Measurements from ENCODE around the gene UQCR10. TPM values are rescaled to one million over a fixed set of nuclear protein-coding genes. Genes with fewer than 3 reads are reported as not detected.
"Not testable (repeated sequence)": the region's sequence is repeated elsewhere in the genome, so short reads cannot be mapped to it uniquely, and the experiment has no call there.

Gene UQCR10
- total RNA-seq, 8 experiments from 2014 or later = 159 to 223 (median 194) TPM

DNA sequence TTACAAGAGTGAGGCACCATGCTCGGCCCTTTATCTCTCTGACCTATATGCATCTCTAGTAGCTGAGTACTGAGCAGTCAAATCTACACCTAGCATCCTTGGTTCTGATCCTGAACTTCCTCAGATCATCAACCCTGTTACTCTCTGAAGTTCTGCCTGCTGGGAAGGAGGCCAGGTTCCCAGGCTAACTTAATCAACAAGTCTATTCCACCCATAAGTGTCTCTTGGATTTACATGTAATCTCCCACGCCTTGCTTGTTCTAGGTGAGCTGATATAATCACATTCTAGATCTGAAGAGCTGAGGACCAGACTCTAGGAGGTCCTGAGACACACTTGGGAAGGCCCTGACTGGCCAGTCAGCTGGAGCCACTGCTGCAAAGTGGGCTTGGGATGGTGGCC is 25.2 kb upstream of the UQCR10 start:
- in situ Hi-C loops (cut with MboI; ENCODE audit: low pct_unique_long_range_greater_than_20kb in 2 of 9, low sequenced_read_pairs in 9 of 9, unreplicated experiment in 9 of 9) = no loop called here
- no peak overlapping the region for H3K4me3 ChIP-seq
- 33 to 100% (median 100%) methylated on average over 1 of the region's 2 CpGs; no CpG with 5 or more reads in 6 of the 10 experiments for WGBS, 10 experiments
- H3K27ac ChIP-seq = no peak overlapping the region
- ATAC-seq (replicated peaks in 6 of 8) = peak in 2 of 8 experiments; percentile 24 to 61
- H3K4me1 ChIP-seq (replicated peaks in 1 of 2) = no peaks in the 10 kb centered on the region

DNA sequence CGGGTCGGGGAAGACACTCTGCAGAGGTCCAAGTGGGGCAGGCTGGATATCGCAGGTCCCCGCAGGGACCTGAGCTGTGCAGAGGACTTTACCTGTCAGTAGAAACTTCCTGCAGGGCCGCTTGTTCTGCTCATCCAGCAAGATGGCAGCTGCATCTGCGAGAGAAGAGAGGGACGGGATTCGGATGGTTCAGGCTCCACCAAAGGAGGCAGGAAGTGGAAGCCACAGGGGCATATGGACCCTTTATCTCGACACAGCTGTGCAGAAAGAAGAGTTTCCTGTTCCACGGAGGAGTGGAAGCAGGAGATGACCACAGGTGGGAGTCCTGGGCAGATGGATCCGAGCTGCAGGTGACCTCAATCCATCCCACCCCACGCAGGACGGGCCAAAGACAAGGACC is 24.8 kb upstream of the UQCR10 start:
- in situ Hi-C loops (cut with MboI; ENCODE audit: low pct_unique_long_range_greater_than_20kb in 2 of 9, low sequenced_read_pairs in 9 of 9, unreplicated experiment in 9 of 9) = no loop called here
- Histone ChIP-seq H3K4me1 (replicated peaks in 1 of 2) (no peaks in the 10 kb centered on the region), H3K27ac (no peak overlapping the region), H3K4me3 (no peak overlapping the region)
- no peak for ATAC-seq (replicated peaks in 6 of 8)
- WGBS, 10 experiments = 60 to 95% (median 80%) methylated on average over 1 to 8 of the region's 13 CpGs; no CpG with 5 or more reads in 3 of the 10 experiments

DNA sequence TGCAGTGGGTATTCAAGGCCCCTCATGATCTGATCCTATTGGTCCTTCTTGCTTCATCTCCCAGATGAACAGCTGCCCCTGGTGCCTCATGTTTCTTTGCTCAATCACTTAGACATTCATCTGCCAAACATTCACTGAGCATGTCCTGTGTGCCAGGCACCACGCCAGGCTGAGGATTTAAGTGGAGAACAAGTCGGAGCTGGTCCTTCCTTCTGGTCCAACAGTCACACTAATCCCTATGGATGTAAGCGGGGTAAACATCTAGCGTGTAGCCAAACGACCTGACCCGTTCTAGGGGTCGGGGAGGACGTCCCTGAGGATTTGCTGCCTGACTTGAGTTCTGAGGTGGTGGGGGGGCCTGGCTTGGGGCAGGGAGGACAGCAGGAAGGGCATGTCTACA is 22.3 kb upstream of the UQCR10 start:
- no peak for ATAC-seq (replicated peaks in 6 of 8)
- in situ Hi-C loops (cut with MboI; ENCODE audit: low pct_unique_long_range_greater_than_20kb in 2 of 9, low sequenced_read_pairs in 9 of 9, unreplicated experiment in 9 of 9) = no loop called here
- no peaks in the 10 kb centered on the region for H3K4me1 ChIP-seq (replicated peaks in 1 of 2)
- H3K27ac ChIP-seq = no peak overlapping the region
- 85 to 100% methylated on average over 1 to 4 of the region's 8 CpGs; no CpG with 5 or more reads in 8 of the 10 experiments for WGBS, 10 experiments
- H3K4me3 ChIP-seq = no peak overlapping the region

DNA sequence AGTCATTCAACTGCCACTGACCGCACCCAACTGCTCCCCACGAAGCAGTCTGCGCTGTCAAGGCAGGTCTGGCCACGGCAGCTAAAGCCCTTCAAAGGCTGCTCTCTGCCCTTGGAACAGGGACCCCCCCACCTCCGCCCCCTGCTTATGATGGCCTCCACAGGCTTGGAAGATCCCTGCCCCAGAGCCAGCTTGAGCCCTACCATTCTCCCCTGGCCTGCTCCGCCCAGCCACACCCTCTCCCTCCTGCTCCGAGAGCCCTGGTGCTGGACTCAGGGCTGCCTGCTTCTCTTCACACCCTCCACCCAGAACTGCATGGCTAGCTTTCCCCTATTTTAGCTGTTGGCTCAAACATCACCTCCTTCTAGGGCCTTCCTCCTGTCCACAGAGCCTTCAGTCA is 19.3 kb upstream of the UQCR10 start:
- Histone ChIP-seq H3K27ac (no peak overlapping the region), H3K4me1 (replicated peaks in 1 of 2) (no peaks in the 10 kb centered on the region), H3K4me3 (no peak overlapping the region)
- 73 to 100% (median 94%) methylated on average over 2 to 3 of the region's 7 CpGs; no CpG with 5 or more reads in 7 of the 10 experiments for WGBS, 10 experiments
- in situ Hi-C loops (cut with MboI; ENCODE audit: low pct_unique_long_range_greater_than_20kb in 2 of 9, low sequenced_read_pairs in 9 of 9, unreplicated experiment in 9 of 9) = no loop called here
- ATAC-seq (replicated peaks in 6 of 8) = peak in 1 of 8 experiments; percentile 59

DNA sequence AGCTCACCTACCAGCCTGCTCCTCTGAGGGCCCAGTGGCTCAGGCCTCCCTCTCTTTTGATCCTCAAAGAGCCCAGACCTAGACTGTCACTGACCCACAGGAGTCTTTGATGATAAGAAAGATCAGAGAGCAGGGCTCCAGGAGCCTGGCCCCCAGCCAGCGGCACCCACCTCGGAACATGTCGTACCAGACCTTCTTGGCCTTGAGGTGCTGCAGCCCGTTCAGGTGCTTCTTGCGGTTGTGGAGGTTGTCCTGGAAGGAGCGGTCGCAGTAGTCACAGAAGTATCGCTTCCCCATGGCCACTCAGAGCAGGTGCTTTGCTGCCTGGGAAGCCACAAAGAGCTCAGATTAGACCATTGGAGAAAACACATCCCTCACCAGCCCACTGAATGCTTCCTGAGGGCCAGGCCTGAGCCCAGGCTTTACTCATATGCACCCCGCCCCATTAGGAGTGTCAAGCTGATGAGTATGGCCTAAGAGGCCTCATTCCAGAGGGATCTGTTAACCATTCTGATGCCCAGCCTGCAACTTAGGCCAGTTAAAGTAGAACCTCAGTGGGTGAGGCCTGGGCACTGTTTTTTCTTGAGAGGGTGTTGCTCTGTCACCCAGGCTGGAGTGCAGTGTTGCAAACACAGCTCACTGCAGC is 18.8 kb upstream of the UQCR10 start:
- in situ Hi-C loops (cut with MboI; ENCODE audit: low pct_unique_long_range_greater_than_20kb in 2 of 9, low sequenced_read_pairs in 9 of 9, unreplicated experiment in 9 of 9) = no loop called here
- WGBS, 10 experiments = 20 to 100% (median 93%) methylated on average over 1 to 3 of the region's 9 CpGs; no CpG with 5 or more reads in 3 of the 10 experiments
- Histone ChIP-seq H3K27ac (no peak overlapping the region), H3K4me3 (no peak overlapping the region), H3K4me1 (replicated peaks in 1 of 2) (no peaks in the 10 kb centered on the region)
- peak in 2 of 8 experiments; percentile 51 for ATAC-seq (replicated peaks in 6 of 8)

DNA sequence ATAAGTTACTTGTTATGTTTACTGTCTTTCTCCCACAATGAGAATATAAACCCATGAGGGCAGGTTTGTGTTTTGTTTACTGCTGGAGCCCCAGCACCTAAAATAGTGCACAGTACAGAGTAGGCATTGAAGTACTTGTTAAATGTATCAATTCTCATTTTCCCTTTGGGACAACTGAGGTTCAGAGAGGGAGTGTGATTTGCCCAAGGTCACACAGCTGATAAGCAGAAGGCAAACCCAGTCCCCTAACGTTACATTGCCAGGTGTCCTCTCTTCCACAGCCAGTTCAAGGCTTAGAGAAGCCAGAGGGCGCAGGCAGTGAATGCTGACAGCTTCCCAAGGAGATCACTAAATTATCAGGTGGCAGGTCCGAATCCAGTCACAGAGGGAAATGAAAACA is 17.1 kb upstream of the UQCR10 start:
- ATAC-seq (replicated peaks in 6 of 8) = no peak
- whole genome bisulfite sequencing, 10 experiments = 80 to 100% (median 89%) methylated on average over 1 to 3 of the region's 3 CpGs; no CpG with 5 or more reads in 4 of the 10 experiments
- no peaks in the 10 kb centered on the region for H3K4me1 ChIP-seq (replicated peaks in 1 of 2)
- no peak overlapping the region for H3K27ac ChIP-seq
- H3K4me3 ChIP-seq = no peak overlapping the region
- in situ Hi-C loops (cut with MboI; ENCODE audit: low pct_unique_long_range_greater_than_20kb in 2 of 9, low sequenced_read_pairs in 9 of 9, unreplicated experiment in 9 of 9) = no loop called here

DNA sequence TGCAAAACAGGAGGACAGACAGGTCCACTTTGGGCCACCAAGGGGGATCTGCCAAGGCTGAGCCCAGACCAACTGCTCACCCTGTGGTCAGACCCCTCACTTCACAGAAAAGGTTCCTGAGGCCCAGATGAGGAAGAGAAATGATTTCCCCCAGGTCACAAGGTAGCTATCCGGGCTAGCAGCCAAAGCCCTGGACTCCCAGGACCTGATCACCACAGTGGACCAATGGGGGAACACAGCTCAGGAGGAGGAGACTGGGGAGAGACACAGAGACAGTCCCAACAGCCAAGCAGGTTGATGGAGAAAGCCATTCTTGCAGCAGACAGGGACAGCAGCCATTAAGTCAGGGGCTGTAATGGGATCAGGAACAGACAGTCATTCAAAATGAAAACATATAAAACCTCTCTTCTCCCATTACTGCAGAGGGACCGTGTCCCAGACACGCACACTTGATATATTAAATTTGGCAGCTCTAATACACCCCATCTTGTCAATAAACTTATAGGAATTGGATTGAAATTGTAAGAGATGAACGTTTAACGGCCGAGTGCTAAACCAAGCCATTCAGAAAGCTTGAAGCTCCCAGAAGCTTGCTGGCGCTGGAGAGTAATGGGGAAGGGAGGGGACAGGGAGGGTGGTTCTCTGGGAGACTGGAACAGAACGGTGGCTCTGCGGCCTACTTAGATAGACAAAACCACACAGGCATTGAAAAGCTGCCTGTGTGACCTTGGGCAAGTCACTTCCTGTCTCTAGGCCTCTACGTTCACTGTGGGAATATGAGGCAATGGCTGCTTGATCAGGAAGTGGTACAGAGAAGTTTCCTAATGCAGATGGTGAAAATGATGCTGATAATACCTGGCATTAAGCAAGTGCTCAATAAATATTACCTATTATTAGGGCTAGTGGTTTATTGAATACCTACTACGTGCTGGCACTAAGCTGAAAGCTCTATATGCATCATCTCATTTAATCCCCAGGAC is 16.3 kb upstream of the UQCR10 start:
- ATAC-seq (replicated peaks in 6 of 8) = no peak
- Histone ChIP-seq H3K4me3 (no peak overlapping the region), H3K4me1 (replicated peaks in 1 of 2) (no peaks in the 10 kb centered on the region), H3K27ac (no peak overlapping the region)
- whole genome bisulfite sequencing, 10 experiments = 67 to 97% (median 85%) methylated on average over 1 to 8 of the region's 11 CpGs; no CpG with 5 or more reads in 3 of the 10 experiments
- in situ Hi-C loops (cut with MboI; ENCODE audit: low pct_unique_long_range_greater_than_20kb in 2 of 9, low sequenced_read_pairs in 9 of 9, unreplicated experiment in 9 of 9) = no loop called here

DNA sequence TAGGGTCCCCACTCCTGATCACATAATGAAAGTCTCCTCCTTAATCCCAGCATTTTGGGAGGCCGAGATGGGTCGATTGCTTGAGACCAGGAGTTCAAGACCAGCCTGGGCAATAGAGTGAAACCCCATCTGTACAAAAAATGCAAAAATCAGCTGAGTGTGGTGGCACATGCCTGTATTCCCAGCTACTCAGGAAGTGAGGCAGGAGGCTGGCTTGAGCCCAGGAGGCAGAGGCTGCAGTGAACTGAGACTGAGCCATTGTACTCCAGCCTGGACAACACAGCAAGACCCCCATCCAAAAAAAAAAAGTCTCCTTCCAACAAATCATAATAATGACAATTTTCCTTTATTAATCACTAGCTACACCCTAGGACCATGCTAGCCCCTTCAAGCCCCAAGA is 15.5 kb upstream of the UQCR10 start:
- no peaks in the 10 kb centered on the region for H3K4me1 ChIP-seq (replicated peaks in 1 of 2)
- in situ Hi-C loops (cut with MboI; ENCODE audit: low pct_unique_long_range_greater_than_20kb in 2 of 9, low sequenced_read_pairs in 9 of 9, unreplicated experiment in 9 of 9) = no loop called here
- WGBS, 10 experiments = 57 to 100% (median 92%) methylated on average over 1 to 2 of the region's 2 CpGs; no CpG with 5 or more reads in 3 of the 10 experiments
- no peak overlapping the region for H3K27ac ChIP-seq
- no peak overlapping the region for H3K4me3 ChIP-seq
- ATAC-seq (replicated peaks in 6 of 8) = no peak

DNA sequence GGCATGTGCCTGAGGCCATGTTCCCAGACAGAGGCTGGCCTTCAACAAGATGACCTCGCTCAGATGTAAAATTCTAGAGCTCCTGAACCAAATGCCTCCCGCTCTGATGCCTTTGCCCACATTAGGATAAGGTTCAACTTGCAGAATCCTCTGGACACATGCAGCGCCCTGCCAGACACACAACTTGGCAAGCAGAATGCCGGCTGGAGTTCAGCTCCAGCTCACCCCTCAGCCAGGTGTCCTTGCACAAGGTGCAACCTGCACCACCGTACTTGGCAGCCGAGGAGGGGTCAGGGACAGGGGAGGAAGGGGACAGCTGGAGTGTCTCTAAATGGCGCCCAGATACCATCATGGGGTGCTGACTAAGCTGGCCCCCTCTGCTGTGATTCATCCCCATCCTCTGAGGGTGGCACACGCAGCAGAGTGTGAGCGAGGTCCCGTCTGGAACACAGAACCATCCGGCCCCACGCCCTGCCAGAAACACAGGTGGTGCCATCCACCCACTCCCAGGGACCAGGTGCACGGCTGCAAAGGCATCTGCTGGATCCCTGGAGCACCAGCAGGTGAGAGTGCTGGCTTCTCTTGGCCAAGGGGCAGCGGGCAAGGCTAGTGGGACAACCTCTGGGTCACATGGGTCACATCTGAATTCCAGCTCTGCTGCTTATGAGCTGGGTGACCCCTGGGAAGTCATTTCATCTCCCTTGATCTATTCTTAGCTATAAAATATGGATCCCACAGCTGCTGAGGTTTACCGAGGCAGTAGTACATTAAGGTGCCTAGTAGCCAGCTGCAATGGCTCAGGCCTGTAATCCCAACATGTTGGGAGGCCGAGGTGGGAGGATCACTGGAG is 13.1 kb upstream of the UQCR10 start:
- Histone ChIP-seq H3K27ac (no peak overlapping the region), H3K4me3 (no peak overlapping the region), H3K4me1 (replicated peaks in 1 of 2) (no peaks in the 10 kb centered on the region)
- in situ Hi-C loops (cut with MboI; ENCODE audit: low pct_unique_long_range_greater_than_20kb in 2 of 9, low sequenced_read_pairs in 9 of 9, unreplicated experiment in 9 of 9) = no loop called here
- no peak for ATAC-seq (replicated peaks in 6 of 8)
- WGBS, 10 experiments = 40 to 100% (median 85%) methylated on average over 1 to 4 of the region's 16 CpGs; no CpG with 5 or more reads in 3 of the 10 experiments

DNA sequence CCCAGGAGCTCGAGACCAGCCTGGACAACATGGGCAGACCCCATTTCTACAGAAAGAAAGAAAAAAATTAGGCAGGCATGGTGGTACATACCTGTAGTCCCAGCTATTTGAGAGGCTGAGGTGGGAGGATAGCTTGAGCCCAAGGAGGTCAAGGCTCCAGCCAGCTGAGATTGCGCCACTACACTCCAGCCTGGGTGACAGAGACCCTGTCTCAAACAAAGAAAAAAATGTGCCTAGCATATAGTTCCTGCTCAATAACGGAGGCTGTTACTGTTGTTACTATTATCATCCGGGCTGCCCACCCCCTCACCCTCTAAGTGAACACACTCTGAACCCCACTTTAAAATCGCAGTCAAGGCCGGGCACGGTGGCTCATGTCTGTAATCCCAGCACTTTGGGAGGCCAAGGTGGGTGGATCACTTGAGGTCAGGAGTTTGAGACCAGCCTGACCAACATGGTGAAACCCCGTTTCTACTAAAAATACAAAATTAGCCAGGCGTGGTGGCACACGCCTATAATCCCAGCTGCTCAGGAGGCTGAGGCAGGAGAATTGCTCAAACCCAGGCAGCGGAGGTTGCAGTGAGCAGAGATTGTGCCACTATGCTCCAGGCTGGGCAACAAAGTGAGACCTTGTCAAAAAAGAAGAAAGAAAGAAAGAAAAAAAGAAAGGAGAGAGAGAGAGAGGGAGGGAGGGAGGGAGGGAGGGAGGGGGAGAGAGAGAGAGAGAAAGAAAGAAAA is 12.3 kb upstream of the UQCR10 start:
- in situ Hi-C loops (cut with MboI; ENCODE audit: low pct_unique_long_range_greater_than_20kb in 2 of 9, low sequenced_read_pairs in 9 of 9, unreplicated experiment in 9 of 9); H3K4me3 ChIP-seq; ATAC-seq (replicated peaks in 6 of 8); H3K4me1 ChIP-seq (replicated peaks in 1 of 2); H3K27ac ChIP-seq: not testable (repeated sequence)
- WGBS, 10 experiments = 48 to 100% (median 90%) methylated on average over 1 to 4 of the region's 11 CpGs; no CpG with 5 or more reads in 5 of the 10 experiments

DNA sequence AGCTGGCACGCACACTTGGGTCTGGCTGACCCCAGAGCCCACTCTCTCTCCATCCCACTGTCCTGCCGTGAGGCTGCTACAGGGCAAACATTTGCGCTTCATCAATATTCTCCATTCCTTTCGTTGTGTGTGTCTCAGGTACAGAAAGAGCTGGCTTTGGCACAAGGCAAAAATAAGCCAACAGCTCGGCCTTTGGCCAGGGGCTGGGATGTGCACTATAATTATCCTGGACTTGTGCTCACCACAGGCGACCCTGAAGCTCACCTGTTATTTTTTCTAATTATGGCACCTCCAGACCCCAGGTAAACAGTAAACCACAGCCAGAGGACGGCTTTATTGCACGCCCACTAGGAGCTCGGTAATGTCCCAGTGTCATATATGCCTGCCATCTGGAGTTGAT is 11.3 kb upstream of the UQCR10 start:
- ATAC-seq (replicated peaks in 6 of 8) = no peak
- in situ Hi-C loops (cut with MboI; ENCODE audit: low pct_unique_long_range_greater_than_20kb in 2 of 9, low sequenced_read_pairs in 9 of 9, unreplicated experiment in 9 of 9) = no loop called here

DNA sequence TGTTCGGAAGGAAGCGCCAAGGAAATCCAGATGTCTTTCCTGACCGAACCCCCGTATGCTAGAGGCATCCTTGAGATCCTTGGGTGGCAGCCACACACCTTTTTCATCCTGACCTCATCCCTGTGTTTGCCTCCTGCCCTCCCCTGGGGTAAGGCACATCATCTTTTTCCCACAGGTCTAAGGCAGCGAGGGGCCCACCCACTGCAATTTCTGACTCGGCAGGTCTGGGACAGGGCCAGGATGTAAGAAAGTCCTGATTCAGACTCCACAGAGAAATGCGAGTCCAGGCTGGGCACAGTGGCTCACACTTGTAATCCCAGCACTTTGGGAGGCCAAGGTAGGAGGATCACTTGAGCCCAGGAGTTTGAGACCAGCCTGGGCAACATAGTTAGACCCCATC is 10.8 kb upstream of the UQCR10 start:
- in situ Hi-C loops (cut with MboI; ENCODE audit: low pct_unique_long_range_greater_than_20kb in 2 of 9, low sequenced_read_pairs in 9 of 9, unreplicated experiment in 9 of 9) = no loop called here
- H3K4me3 ChIP-seq = no peak overlapping the region

More for the DNA sequence above, 11.3 kb upstream of the UQCR10 start:
- H3K4me1 ChIP-seq (replicated peaks in 1 of 2) = no peaks in the 10 kb centered on the region
- H3K27ac ChIP-seq = no peak overlapping the region
- H3K4me3 ChIP-seq = no peak overlapping the region
- WGBS, 10 experiments = 60 to 100% (median 89%) methylated on average over 1 to 6 of the region's 9 CpGs; no CpG with 5 or more reads in 3 of the 10 experiments

More for the DNA sequence above, 10.8 kb upstream of the UQCR10 start:
- no peak for ATAC-seq (replicated peaks in 6 of 8)
- Histone ChIP-seq H3K4me1 (replicated peaks in 1 of 2) (no peaks in the 10 kb centered on the region), H3K27ac (no peak overlapping the region)
- WGBS, 10 experiments = 55 to 100% (median 90%) methylated on average over 2 to 7 of the region's 7 CpGs; no CpG with 5 or more reads in 3 of the 10 experiments
